Lower lobe of right lung (tissue), 2 donors: Measurements from ENCODE around the gene GIPC3. TPM values are rescaled to one million over a fixed set of nuclear protein-coding genes. Genes with fewer than 3 reads are reported as not detected.
"Not testable (repeated sequence)": the region's sequence is repeated elsewhere in the genome, so short reads cannot be mapped to it uniquely, and the experiment has no call there.

Experiments
- ATAC-seq, 2 donors: fragments of 200-7000 bp; cut with Tn5 transposase; one replicate each; pipeline ENCODE4 v1.9.1; 2020 to 2022; ENCODE audit warnings: mild to moderate bottlenecking in 2 of 2, moderate library complexity in 2 of 2
- DNase-seq: peaks from one replicate; pipeline ENCODE4 v3.0.0-alpha.2; 2020
- H3K27ac ChIP-seq: fragments of 200-600 bp; one replicate; pipeline ENCODE4 v1.8.0; 2022
- H3K27me3 ChIP-seq: fragments of 200-600 bp; one replicate; pipeline ENCODE4 v1.8.0; 2022; ENCODE audit warnings: low read depth
- H3K36me3 ChIP-seq: fragments of 200-600 bp; one replicate; pipeline ENCODE4 v1.8.0; 2022; ENCODE audit warnings: mild to moderate bottlenecking
- H3K4me1 ChIP-seq: fragments of 200-600 bp; one replicate; pipeline ENCODE4 v1.8.0; 2022
- H3K4me3 ChIP-seq: fragments of 200-600 bp; one replicate; pipeline ENCODE4 v1.8.0; 2022; ENCODE audit warnings: mild to moderate bottlenecking
- H3K9me3 ChIP-seq: fragments of 200-600 bp; one replicate; pipeline ENCODE4 v1.8.0; 2022
- intact Hi-C: fragments of 100-400 bp; cut with DNase I; formaldehyde crosslinking; loops from one replicate; pipeline ENCODE4 v1.11.0; 2022
- total RNA-seq: library from RNA; stranded (reverse); fragmentation: NEBNext Ultra II Directional; extraction: Animal tissue kit (Norgen Biotek cat#: 25700); gene quantifications from one replicate; pipeline ENCODE4 v1.2.1, GENCODE V29; 2021
- TF ChIP-seq, protein P1 (sequence below): fragments of 200-600 bp; IDR thresholded peaks from one replicate; pipeline ENCODE4 v1.8.0; 2022; ENCODE audit warnings: antibody characterized with exemption, mild to moderate bottlenecking
- donor health status: DM: no; HTN: yes; CAD: no; lungs with severe emphysema.

Gene GIPC3
- total RNA-seq, 1 donor from 2014 or later, result 4.2 TPM

DNA sequence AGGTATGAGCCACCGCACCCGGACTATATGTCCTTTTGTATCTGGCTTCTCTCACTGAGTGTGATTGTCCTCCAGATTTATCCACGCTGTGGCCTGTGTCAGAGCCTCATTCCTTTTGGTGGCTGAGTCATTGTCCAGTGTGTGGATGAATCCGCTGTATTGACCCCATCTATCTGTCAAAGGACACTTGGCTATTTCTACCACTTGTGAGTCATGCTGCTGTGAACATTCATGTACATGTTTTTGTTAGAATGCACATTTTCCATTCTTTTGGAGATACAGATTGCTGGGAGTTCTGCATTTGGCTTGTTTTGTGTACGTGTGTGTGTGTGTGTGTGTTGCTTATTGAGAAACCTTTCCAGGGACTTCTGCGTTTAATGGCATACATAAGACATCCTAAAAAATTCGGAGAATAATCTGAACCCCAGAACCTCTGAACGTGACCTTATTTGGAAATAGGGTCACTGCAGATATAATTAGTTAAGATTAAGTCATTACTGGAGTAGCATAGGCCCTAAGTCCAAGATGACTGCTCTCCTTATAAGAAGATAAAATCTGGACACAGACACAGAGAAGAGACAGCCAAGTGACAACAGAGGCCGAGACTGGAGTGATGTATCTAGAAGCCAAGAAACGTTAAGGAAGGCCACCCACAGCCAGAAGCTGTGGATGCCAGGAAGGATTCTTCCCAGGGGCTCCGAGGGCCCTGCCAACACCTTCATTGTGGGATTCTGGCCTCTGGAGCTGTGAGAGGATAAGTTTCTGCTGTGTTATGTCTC, 4.9 kb upstream of the GIPC3 start:
- ATAC-seq (no peak), DNase-seq (no peak)
- intact Hi-C loops, result no loop called here
- H3K27ac ChIP-seq, result no peak overlapping the region
- peaks cover 12% of the 10 kb centered on the region for H3K4me1 ChIP-seq
- peaks cover 13% of the 10 kb centered on the region for H3K27me3 ChIP-seq
- TF ChIP-seq, protein P1, sequence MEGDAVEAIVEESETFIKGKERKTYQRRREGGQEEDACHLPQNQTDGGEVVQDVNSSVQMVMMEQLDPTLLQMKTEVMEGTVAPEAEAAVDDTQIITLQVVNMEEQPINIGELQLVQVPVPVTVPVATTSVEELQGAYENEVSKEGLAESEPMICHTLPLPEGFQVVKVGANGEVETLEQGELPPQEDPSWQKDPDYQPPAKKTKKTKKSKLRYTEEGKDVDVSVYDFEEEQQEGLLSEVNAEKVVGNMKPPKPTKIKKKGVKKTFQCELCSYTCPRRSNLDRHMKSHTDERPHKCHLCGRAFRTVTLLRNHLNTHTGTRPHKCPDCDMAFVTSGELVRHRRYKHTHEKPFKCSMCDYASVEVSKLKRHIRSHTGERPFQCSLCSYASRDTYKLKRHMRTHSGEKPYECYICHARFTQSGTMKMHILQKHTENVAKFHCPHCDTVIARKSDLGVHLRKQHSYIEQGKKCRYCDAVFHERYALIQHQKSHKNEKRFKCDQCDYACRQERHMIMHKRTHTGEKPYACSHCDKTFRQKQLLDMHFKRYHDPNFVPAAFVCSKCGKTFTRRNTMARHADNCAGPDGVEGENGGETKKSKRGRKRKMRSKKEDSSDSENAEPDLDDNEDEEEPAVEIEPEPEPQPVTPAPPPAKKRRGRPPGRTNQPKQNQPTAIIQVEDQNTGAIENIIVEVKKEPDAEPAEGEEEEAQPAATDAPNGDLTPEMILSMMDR, result no peak
- H3K4me3 ChIP-seq, result no peak overlapping the region
- no peaks in the 10 kb centered on the region for H3K9me3 ChIP-seq
- H3K36me3 ChIP-seq, result peaks cover 2% of the 10 kb centered on the region

DNA sequence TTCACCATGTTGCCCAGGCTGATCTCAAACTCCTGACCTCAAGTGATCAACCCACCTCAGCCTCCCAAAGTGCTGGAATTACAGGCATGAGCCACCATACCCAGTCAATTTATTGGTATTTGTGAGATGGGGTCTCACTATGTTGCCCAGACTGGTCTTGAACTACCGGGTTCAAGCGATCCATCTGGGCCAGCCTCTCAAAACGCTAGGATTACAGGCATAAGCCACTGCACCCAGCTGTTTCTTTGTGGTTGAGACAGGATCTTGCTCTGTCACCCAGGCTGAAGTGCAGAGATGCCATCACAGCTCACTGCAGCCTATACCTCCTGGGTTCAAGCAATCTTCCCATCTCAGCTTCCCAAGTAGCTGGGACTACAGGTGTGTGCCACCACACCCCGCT, 3.5 kb upstream of the GIPC3 start:
- H3K4me3 ChIP-seq, H3K27ac ChIP-seq, intact Hi-C loops, H3K9me3 ChIP-seq, H3K36me3 ChIP-seq, DNase-seq, ATAC-seq: not testable (repeated sequence)
- H3K4me1 ChIP-seq, result peaks cover 11% of the 10 kb centered on the region
- peaks cover 25% of the 10 kb centered on the region for H3K27me3 ChIP-seq

DNA sequence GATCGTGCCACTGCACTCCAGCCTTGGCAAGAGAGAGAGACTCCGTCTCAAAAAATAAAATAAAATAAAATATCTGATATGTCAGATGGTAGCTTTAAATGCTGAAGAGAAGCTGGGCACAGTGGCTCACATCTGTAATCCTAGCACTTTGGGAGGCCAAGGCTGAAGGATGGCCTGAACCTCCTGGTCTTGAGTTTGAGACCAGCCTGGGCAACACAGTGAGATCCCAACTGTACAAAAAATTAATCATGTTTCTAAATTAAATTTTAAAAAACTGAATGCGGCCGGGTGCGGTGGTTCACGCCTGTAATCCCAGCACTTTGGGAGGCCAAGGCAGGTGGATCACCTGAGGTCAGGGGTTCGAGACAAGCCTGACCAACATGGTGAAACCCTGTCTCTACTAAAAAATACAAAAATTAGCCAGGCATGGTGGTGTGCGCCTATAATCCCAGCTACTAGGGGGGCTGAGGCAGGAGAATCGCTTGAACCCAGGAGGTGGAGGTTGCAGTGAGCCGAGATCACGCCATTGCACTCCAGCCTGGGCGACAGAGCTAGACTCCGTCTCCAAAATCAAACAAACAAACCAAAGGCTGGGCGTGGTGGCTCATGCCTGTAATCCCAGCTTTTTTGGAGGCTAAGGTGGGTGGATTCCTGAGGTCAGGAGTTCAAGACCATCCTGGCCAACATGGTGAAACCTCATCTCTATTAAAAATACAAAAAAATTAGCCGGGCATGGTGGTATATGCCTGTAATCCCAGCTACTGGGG, 1.1 kb upstream of the GIPC3 start:
- H3K27ac ChIP-seq, H3K36me3 ChIP-seq, H3K9me3 ChIP-seq, intact Hi-C loops, DNase-seq, ATAC-seq, H3K4me3 ChIP-seq, H3K4me1 ChIP-seq: not testable (repeated sequence)
- H3K27me3 ChIP-seq, result peaks cover 25% of the 10 kb centered on the region

DNA sequence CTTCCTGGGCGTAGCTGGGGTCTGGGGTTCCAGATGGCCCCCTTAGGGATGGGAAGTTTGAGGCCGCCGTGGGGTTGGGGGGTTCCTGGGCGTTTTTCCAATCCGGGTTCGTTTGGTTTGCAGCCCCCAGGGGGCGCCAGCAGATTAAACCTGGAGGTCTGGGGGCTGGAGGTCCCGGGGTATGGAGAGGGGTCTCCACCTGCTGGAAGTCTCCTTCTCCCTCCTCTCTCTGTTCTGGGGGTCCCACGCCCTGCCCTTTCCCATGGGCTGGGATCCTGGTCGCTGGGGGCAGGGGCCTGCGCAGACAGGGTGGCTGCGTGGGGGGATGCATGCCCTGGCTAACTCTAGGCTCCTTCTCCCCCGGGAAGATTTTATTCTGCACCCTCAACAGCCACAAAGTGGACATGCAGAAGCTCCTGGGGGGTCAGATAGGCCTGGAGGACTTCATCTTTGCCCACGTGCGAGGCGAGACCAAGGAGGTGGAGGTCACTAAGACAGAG, 899 bp downstream of the GIPC3 start:
- Histone ChIP-seq H3K4me3 (peak overlapping the region; percentile 54), H3K36me3 (no peaks in the 10 kb centered on the region), H3K9me3 (no peaks in the 10 kb centered on the region), H3K4me1 (peaks cover 10% of the 10 kb centered on the region), H3K27me3 (peaks cover 25% of the 10 kb centered on the region), H3K27ac (no peak overlapping the region)
- DNase-seq, result no peak
- peak; percentile 11 to 26 for ATAC-seq
- intact Hi-C loops, result no loop called here
- TF ChIP-seq, protein P1, result peak; percentile 64

DNA sequence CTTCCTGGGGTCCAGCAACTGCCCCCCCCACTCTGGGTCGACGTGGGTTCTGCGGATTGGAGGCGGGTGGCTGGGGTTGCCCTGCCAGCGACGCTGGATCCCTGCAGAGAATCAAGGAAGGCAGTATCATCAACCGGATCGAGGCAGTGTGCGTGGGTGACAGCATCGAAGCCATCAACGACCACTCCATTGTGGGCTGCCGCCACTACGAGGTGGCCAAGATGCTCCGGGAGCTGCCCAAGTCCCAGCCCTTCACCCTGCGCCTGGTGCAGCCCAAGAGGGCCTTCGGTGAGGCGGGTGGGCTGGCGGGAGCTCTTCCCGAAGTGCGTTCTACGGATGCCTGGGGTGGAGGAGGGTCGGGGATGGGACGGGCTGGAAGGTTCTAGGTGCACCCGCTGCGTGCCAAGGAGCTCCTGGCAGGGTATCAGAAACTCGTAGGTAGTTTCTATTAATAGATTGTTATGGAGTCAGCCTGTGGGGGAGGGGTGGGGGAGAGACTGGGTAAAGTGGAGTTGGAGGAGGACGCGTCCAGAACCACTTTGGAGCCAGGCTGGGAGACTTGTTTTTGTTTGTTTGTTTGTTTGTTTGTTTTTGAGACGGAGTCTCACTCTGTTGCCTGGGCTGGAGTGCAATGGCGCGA, 1.5 kb downstream of the GIPC3 start:
- intact Hi-C loops, result no loop called here
- H3K36me3 ChIP-seq, result no peaks in the 10 kb centered on the region
- H3K4me3 ChIP-seq, result no peak overlapping the region
- peaks cover 25% of the 10 kb centered on the region for H3K27me3 ChIP-seq
- H3K4me1 ChIP-seq, result peaks cover 10% of the 10 kb centered on the region
- ATAC-seq (peak; percentile 20 to 24), DNase-seq (no peak)
- no peak overlapping the region for H3K27ac ChIP-seq
- no peaks in the 10 kb centered on the region for H3K9me3 ChIP-seq
- TF ChIP-seq, protein P1, result no peak

DNA sequence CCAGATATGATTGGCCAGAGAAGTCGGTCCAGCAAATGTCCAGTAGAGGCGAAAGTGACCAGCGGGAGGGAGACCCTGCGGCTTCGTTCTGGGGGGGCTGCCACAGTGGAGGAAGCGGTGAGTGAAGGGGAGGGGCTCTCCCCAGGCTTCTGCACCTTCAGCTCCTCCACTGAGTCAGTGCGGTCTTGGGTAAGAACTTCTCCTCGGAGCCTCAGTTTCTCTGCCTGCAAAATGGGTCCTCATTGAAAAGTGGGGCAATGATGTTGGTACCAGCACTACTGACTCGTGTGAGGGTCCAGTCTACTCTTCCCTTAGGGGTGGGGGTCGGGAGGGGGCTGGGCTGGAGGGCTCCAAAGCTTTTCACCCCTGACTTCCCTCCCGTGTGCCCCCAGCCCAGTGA, 4.2 kb downstream of the GIPC3 start:
- ATAC-seq (no peak), DNase-seq (no peak)
- intact Hi-C loops, result no loop called here
- Histone ChIP-seq H3K27me3 (peaks cover 20% of the 10 kb centered on the region), H3K36me3 (no peaks in the 10 kb centered on the region), H3K9me3 (no peaks in the 10 kb centered on the region), H3K27ac (no peak overlapping the region), H3K4me1 (peaks cover 10% of the 10 kb centered on the region), H3K4me3 (no peak overlapping the region)
- TF ChIP-seq, protein P1, result no peak
